Measurements from ENCODE around the gene CDT1. TPM values are rescaled to one million over a fixed set of nuclear protein-coding genes. Genes with fewer than 3 reads are reported as not detected.
A peak's percentile ranks its signal among the peaks of the same experiment; 100 is the strongest.

The CDT1 gene
- 57.1 TPM for polyA plus RNA-seq (2013, experiment 1 of 2)
- polyA plus RNA-seq (2013, experiment 2 of 2) = 46.1 TPM

DNA sequence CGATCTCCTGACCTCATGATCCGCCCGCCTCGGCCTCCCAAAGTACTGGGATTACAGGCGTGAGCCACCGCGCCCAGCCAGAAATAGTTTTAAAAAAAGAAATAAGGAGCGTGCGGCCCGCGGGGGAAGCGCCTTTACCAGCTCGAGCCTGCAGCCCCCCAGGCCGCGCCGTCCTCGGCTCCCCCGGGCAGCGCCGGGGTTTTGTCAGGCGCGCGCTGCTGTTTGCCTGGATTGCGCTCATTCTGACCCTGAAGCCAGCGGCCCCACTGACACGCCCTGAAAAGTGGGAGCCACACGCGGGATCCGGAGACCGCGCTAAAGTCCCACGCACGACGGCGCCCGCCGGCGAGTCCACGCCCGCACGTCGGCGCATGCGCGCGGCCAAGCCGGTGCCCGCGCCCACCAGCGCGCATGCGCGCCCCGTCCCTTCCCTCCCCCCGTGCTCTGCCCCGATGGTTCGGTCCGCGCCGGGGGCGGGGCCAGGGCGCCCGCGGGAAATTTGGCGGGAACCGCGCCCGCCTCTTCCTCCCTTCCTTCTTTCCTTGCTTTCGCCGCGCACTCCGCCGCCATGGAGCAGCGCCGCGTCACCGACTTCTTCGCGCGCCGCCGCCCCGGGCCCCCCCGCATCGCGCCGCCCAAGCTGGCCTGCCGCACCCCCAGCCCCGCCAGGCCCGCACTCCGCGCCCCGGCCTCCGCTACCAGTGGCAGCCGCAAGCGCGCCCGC, at the start of gene CDT1:
TSS of gene CDT1 (plus strand) at position 526 of the 724 bp plus-strand sequence. CDS start at position 569, 43 bp downstream.
- Histone ChIP-seq H3K9me3 (ENCODE audit: insufficient read depth, low read depth, low read length) (no peaks in the 10 kb centered on the region), H3K4me3 (ENCODE audit: low read length) (peak within 1 kb of the TSS; percentile 93), H3K27ac (ENCODE audit: low read depth, low read length) (peak within 1 kb of the TSS; percentile 87), H3K9ac (ENCODE audit: low read depth, low read length) (peak within 1 kb of the TSS; percentile 91), H3K36me3 (ENCODE audit: insufficient read depth, low read length) (peaks cover 39% of the 10 kb centered on the region), H3K27me3 (ENCODE audit: insufficient read depth, low read length) (no peaks in the 10 kb centered on the region), H3K4me1 (ENCODE audit: insufficient read depth, low read length) (no peaks in the 10 kb centered on the region)
- WGBS = under 1% methylated on average over 98 of the region's 98 CpGs

DNA sequence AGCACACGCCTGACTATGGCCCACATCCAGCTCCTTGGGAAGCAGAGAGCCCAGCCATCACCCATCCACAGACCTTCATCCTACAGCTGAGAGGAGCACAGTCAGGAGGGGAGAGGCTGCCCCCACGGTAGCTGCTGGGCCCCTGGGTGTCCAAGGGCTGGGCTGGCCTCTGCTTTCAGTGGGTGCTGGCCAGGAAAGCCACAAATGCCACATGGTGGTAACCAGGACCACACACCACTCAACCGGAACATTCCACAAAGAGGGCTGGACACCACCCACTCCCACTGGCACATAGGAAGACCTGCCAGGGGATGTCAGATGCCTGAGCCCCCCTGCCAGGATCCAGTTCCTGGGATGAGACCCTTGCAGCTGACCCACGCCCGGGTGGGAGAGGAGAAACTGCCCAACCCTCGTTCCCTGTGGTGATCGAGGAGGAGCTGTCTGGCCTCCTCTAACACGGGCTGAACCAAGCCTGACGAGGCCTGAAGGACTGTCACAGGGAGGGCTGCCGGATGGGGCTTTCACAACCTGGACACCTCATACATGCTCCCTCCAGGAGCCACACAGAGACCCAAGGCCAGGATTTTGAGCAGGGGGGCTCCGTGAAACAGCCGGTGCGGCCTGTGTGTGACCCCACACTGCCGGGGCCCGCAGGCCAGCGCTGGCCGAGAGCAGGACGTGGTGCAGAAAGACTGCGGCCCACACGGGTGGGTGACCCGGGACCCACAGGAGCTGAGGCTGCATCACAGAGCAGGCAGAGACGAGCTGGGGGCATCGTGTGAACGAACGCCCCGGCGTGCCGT, 49.3 kb upstream of the CDT1 start:
- Histone ChIP-seq H3K27me3 (ENCODE audit: insufficient read depth, low read length) (no peaks in the 10 kb centered on the region), H3K4me1 (ENCODE audit: insufficient read depth, low read length) (peaks cover 11% of the 10 kb centered on the region; the same call in 1 of the 2 replicates), H3K36me3 (ENCODE audit: insufficient read depth, low read length) (no peaks in the 10 kb centered on the region), H3K9ac (ENCODE audit: low read depth, low read length) (no peak overlapping the region), H3K27ac (ENCODE audit: low read depth, low read length) (0 out of 2 replicates have a peak overlapping the region, but pooled peaks have one; percentile 6), H3K4me3 (ENCODE audit: low read length) (no peak overlapping the region), H3K9me3 (ENCODE audit: insufficient read depth, low read depth, low read length) (no peaks in the 10 kb centered on the region)
- WGBS = 91% methylated on average over 28 of the region's 28 CpGs

DNA sequence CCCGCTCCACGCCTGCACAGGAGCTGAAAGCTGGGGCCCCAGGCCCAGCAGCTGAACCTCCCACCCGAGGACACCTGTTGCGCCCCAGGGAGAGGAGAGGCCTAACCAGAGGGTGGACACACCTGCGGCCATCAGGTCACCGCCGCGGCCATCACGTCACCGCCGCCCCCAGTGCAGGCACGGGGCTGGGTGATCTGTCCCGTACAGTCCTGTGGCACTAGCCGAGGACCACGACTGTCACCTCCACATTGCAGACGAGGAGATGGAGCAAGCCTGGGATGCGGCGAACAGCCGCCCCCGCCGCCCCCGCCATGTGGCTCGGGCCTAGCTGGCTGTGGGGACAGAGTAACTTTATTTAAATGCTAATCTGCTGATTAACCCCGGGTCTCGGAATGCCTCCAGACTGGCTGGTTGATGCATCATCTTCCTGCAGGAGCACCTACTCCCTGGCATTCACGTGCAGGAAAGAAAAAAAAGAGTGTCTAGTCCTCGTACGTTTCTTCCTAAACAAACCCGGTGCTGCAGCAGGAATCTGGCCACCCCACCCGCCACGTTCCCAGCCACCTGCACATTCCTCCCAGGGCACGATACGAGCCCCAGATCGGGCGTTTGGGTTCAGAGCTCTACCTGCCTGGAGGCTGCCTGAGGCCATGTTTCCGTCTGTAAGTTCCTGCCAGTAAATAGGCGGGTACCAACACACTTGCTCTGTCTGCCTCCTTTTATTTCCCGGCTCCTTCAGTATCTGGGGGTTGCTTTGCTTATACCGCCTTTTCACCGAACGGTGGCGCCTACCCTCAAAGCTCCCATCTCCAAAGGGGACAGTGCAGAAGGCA, 48.5 kb upstream of the CDT1 start:
- WGBS = 64% methylated on average over 42 of the region's 42 CpGs
- no peaks in the 10 kb centered on the region for H3K36me3 ChIP-seq (ENCODE audit: insufficient read depth, low read length)
- H3K9ac ChIP-seq (ENCODE audit: low read depth, low read length) = 0 out of 2 replicates have a peak overlapping the region, but pooled peaks have one; percentile 13
- no peak overlapping the region for H3K4me3 ChIP-seq (ENCODE audit: low read length)
- H3K4me1 ChIP-seq (ENCODE audit: insufficient read depth, low read length) = peaks cover 16% of the 10 kb centered on the region; the same call in 1 of the 2 replicates
- H3K9me3 ChIP-seq (ENCODE audit: insufficient read depth, low read depth, low read length) = no peaks in the 10 kb centered on the region
- H3K27ac ChIP-seq (ENCODE audit: low read depth, low read length) = no peak overlapping the region
- H3K27me3 ChIP-seq (ENCODE audit: insufficient read depth, low read length) = no peaks in the 10 kb centered on the region

DNA sequence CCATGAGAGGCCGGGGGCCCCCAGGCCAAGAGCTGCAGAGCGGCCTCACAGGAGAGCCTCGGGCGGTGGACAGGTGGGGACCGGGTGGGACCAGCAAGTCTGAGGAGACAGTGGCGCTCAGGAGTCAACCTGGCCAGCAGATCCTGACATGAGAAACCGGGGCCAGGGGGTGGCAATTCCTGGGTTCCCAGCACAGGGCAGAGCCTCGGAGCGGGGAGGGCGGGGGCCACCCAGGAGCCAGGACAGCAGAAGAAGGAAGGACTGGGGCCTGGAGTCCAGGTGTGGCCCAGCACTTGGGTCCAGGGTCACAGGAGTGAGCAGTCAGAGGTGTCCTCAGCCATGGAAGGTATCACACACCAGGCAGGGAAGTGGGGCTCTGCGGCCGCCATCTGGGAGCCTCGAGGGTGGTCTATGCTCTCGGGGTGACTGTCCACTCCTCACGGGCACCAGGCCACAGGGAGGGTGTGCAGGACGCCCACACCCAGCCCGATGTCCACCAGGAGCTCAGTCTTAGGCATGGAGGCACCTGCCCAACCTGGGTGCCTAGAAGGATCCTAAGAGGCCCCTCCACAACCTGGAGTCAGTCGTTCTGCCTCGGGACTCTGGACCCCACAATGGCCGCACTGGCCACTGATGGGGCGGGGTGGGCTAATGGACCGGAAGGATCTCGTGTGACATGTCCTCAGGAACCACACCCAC, 47.7 kb upstream of the CDT1 start:
- H3K4me3 ChIP-seq (ENCODE audit: low read length) = no peak overlapping the region
- H3K27ac ChIP-seq (ENCODE audit: low read depth, low read length) = no peak overlapping the region
- H3K27me3 ChIP-seq (ENCODE audit: insufficient read depth, low read length) = no peaks in the 10 kb centered on the region
- no peaks in the 10 kb centered on the region for H3K36me3 ChIP-seq (ENCODE audit: insufficient read depth, low read length)
- WGBS = 91% methylated on average over 23 of the region's 23 CpGs
- 0 out of 2 replicates have a peak overlapping the region, but pooled peaks have one; percentile 13 for H3K9ac ChIP-seq (ENCODE audit: low read depth, low read length)
- peaks cover 16% of the 10 kb centered on the region; the same call in 1 of the 2 replicates for H3K4me1 ChIP-seq (ENCODE audit: insufficient read depth, low read length)
- no peaks in the 10 kb centered on the region for H3K9me3 ChIP-seq (ENCODE audit: insufficient read depth, low read depth, low read length)

DNA sequence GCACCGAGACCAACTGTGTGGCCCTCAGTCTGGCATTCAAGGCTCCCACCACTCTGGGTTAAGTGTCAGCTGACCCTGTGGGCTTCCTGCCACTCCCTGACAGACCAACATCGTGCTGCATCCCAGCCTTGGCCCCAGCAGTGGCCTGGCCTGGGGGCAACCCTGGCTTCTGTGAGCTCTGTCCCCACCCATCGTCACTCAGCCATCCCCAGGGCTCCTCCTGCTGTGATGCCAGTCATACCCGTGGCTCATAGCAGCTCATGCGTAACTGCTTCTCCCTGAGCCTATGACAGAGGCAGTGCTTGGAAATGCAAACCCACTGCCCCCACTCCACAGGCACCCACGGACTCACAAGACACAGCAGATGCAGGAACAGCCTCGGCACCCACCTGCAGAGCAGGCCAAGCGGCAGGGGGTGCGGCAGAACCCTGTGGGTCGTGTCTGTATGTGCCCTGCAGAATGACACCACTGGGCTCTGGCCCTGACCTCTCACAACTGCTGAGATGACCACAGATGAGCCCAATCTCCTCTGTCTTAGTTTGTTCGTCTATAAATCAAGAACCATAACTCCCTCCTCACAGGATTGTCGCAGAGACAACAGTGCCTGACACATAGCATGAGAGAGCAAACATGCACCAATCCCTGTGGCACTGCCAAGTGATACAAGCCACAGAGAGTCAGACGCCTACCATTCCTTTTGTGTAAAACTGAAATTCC, 45.2 kb upstream of the CDT1 start:
- Histone ChIP-seq H3K27me3 (ENCODE audit: insufficient read depth, low read length) (no peaks in the 10 kb centered on the region), H3K9ac (ENCODE audit: low read depth, low read length) (no peak overlapping the region), H3K27ac (ENCODE audit: low read depth, low read length) (peak overlapping the region; percentile 81; the same call in 1 of the 2 replicates), H3K4me3 (ENCODE audit: low read length) (no peak overlapping the region), H3K36me3 (ENCODE audit: insufficient read depth, low read length) (no peaks in the 10 kb centered on the region), H3K9me3 (ENCODE audit: insufficient read depth, low read depth, low read length) (no peaks in the 10 kb centered on the region), H3K4me1 (ENCODE audit: insufficient read depth, low read length) (peaks cover 27% of the 10 kb centered on the region)
- WGBS = 86% methylated on average over 13 of the region's 13 CpGs

DNA sequence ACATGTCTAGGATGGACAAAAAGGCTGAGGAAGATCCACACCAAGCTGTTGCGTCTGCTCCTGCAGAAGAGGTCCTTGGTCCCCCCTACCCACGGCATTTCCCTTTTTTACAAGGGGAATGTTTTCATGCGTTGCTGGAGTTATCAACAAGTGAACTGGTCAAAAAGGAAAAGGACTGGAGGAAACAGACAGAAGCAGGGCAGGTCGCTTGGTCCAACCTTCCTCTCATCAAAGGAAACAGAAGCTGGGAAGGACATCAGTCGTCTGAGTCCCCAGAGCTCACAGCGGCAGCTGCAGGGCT, 44.7 kb upstream of the CDT1 start:
- H3K9ac ChIP-seq (ENCODE audit: low read depth, low read length) = no peak overlapping the region; the same call in 1 of the 2 replicates
- no peaks in the 10 kb centered on the region for H3K9me3 ChIP-seq (ENCODE audit: insufficient read depth, low read depth, low read length)
- H3K36me3 ChIP-seq (ENCODE audit: insufficient read depth, low read length) = no peaks in the 10 kb centered on the region
- H3K27ac ChIP-seq (ENCODE audit: low read depth, low read length) = peak overlapping the region; percentile 81; the same call in 1 of the 2 replicates
- WGBS = 73% methylated on average over 6 of the region's 6 CpGs
- H3K4me3 ChIP-seq (ENCODE audit: low read length) = no peak overlapping the region
- no peaks in the 10 kb centered on the region for H3K27me3 ChIP-seq (ENCODE audit: insufficient read depth, low read length)
- peaks cover 32% of the 10 kb centered on the region for H3K4me1 ChIP-seq (ENCODE audit: insufficient read depth, low read length)

DNA sequence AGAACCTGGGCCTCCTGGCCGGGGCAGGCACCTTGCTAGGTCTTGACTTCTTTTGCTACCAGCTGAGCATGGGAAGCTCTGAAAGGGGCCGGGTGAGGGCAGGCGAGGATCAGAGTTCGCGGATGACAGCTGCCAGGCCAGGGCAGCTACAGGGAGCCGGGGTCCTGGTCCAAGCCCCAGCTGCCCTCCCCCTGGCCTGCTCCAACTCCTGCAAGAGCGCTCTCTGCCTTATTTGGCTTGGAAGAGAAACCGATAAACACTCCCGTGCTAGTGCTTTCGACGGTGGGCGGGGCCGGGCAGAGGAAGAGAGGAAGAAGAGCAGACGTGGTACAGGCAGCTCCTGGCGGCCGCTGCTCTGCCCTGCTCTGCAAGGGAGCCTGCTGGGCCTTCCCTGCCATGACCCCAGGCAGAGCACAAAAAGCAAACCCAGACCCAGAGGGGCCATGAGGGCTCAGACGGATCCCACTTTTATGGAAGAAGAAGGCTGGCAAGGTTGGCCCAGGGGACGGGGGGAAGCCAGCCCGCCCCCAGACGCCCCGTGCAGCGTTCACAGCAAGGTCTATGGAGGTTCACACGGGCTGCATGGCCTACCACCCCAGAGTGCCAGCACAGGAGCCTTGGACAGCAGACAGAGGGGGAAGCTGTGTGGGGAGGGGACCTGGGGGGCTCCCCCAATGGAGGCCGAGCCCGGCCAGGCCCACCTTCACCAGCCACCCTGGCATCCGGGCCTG, 44.2 kb upstream of the CDT1 start:
- H3K9ac ChIP-seq (ENCODE audit: low read depth, low read length) = no peak overlapping the region; the same call in 1 of the 2 replicates
- no peaks in the 10 kb centered on the region for H3K36me3 ChIP-seq (ENCODE audit: insufficient read depth, low read length)
- 44% methylated on average over 26 of the region's 26 CpGs for WGBS
- H3K9me3 ChIP-seq (ENCODE audit: insufficient read depth, low read depth, low read length) = no peaks in the 10 kb centered on the region
- H3K4me3 ChIP-seq (ENCODE audit: low read length) = no peak overlapping the region
- no peaks in the 10 kb centered on the region for H3K27me3 ChIP-seq (ENCODE audit: insufficient read depth, low read length)
- peak overlapping the region; percentile 81; the same call in 1 of the 2 replicates for H3K27ac ChIP-seq (ENCODE audit: low read depth, low read length)
- peaks cover 37% of the 10 kb centered on the region for H3K4me1 ChIP-seq (ENCODE audit: insufficient read depth, low read length)

DNA sequence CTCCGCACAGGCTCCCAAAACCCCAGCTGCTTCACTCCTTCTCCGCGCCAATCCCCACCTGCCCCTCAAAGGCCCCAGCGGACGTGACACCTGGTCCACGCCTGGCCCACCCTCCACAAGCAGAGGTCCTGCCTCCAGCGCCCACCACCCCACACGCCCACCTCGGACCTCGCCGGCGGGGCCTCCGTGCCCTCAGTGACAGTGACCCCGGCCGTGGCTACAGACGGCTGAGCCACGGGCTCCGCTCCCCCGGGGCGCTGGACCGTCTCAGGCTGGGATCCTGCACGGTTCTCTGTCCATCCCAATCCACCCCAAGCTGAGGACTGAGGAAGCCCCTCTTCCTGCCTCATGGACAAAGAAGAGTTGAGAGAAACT, 43.6 kb upstream of the CDT1 start:
- Histone ChIP-seq H3K4me3 (ENCODE audit: low read length) (no peak overlapping the region), H3K36me3 (ENCODE audit: insufficient read depth, low read length) (no peaks in the 10 kb centered on the region), H3K27me3 (ENCODE audit: insufficient read depth, low read length) (no peaks in the 10 kb centered on the region), H3K4me1 (ENCODE audit: insufficient read depth, low read length) (peaks cover 41% of the 10 kb centered on the region), H3K27ac (ENCODE audit: low read depth, low read length) (peak overlapping the region; percentile 81; the same call in 1 of the 2 replicates), H3K9me3 (ENCODE audit: insufficient read depth, low read depth, low read length) (no peaks in the 10 kb centered on the region), H3K9ac (ENCODE audit: low read depth, low read length) (no peak overlapping the region; the same call in 1 of the 2 replicates)
- 92% methylated on average over 22 of the region's 22 CpGs for WGBS

DNA sequence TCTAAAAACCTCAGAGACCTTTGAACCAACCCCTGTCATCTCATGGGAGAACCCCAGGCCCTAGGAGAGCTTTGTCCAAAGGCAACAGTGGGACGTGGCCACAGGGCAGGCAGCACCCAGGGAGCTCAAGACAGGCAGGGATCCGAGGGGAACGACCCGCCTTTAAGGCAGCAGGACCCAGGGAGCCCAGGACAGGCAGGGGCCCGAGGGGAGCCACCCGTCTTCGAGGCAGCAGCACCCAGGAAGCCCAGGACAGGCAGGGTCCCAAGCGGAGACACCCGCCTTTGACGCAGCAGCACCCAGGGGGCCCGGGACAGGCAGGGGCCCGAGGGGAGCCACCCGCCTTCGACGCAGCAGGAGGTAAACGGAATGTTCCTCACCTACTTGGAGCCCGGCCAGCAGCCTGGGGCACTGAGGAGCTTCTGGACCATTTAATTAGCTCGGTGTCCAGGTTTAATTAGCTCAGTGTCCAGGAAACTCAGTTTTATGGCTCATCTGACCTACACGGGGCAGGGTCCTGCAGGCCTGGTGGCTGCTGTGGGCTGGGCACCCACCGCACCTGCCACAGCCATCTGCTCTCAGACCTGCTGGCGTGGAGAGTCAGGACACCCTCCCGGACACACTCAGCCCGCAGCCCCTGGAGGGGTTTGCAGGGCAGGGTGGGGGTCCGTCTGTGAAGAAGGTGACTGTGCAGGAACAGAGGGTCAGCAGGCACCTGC, 43.0 kb upstream of the CDT1 start:
- Histone ChIP-seq H3K27me3 (ENCODE audit: insufficient read depth, low read length) (no peaks in the 10 kb centered on the region), H3K9ac (ENCODE audit: low read depth, low read length) (no peak overlapping the region), H3K27ac (ENCODE audit: low read depth, low read length) (no peak overlapping the region; the same call in 1 of the 2 replicates), H3K9me3 (ENCODE audit: insufficient read depth, low read depth, low read length) (no peaks in the 10 kb centered on the region), H3K4me1 (ENCODE audit: insufficient read depth, low read length) (peaks cover 40% of the 10 kb centered on the region), H3K36me3 (ENCODE audit: insufficient read depth, low read length) (no peaks in the 10 kb centered on the region), H3K4me3 (ENCODE audit: low read length) (no peak overlapping the region)
- WGBS = 91% methylated on average over 24 of the region's 24 CpGs
